GM21367 (cell line): ENCODE results near the gene PBX4.

ENCODE experiments used
- ATAC-seq: cut with Tn5 transposase; IDR thresholded peaks from one replicate; pipeline ENCODE4 v1.9.1; 2021; ENCODE audit not compliant: unreplicated experiment

Gene PBX4

DNA sequence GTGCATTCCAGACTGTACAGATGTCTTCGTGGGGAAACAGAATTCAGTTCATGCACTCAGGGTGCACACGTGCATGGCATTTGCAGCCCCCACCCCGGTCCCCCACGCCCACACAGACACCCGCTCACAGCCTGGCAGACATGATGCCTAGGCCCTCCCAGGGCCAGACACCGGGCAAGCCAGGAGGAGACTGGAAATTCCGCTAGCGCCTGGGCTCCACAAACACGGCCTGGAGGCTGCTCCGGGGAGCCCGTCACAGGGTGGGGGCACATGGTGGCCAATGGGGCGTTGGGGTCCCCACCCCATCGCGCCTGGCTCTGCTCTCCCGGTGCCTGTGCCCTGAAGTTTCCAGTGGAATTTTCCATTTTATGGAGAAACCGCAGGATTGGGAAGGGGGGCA lies 76.9 kb downstream of the PBX4 start:
- ATAC-seq = no peak

DNA sequence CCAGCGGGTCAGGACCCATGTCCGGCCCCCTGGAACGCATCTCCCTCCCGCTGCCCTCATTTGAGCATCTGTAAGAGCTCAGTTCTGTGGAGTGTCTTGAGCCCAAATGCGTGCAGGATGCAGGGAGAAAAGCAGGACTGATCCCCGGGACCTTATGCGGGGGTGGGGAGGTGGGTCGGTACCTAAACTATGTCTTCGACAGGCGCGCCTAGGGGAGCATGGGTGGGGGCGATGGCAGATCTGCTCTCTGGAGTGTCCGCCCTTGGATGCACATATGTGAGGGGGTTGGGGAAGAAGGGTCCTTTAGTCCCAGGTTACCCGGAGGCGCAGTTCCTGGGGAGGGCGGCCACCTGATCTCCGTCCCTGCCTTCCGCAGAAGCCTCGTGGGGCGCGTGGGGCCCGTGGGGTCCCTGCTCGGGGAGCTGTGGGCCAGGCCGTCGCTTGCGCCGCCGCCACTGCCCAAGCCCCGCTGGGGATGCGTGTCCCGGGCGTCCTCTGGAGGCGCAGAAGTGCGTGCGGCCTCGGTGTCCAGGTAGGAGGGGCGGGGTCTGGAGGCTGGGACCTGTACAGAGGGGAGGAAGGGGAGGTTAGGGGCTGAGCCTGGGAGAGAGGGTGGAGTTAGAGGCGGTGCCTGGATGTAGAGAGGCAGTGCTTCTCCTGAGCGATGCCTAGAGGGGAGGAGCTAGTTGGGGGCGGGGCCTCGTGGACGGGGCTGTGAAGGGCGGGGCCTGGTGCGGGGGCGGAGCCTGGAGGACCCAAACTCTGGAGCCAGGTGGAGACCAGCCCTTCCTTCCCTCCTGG lies 77.6 kb downstream of the PBX4 start:
- no peak for ATAC-seq

DNA sequence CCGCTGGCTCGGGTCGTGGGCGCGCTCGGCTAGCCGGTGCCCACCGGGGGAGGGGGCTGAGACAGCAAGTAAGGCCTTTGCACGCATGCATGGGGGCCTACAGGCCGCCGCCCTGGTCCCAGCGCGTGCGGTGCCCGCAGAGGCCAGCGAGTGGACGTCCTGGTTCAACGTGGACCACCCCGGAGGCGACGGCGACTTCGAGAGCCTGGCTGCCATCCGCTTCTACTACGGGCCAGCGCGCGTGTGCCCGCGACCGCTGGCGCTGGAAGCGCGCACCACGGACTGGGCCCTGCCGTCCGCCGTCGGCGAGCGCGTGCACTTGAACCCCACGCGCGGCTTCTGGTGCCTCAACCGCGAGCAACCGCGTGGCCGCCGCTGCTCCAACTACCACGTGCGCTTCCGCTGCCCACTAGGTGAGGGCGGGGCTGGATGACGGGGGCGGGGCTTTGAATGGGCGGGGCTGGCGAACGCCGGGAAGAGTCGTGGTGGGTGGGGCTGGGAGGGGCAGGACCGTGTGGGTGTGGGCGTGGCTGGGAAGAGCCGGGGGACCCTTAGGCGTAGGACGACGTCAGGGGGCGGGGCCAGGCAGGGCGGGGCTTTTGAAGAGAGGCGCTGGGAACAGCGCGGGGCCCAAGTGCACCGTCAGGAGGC lies 78.3 kb downstream of the PBX4 start:
- no peak for ATAC-seq

DNA sequence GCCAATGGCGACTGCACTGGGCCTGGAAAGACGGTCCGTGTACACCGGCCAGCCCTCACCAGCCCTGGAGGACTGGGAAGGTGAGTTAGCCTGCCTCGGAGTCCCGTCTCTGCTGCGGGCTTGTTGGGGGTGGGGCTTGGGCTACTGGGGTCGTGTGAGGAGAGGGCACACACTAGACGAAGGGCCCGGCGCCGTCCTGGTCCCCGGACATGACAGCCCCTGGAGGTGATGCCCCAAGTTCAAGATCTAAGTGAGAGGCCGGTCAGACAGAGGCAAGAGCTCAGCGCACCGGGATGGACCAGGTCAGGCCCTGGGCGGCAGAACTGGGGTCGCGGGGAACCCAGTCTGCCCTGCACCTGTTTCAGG lies 78.8 kb downstream of the PBX4 start:
- no peak for ATAC-seq

DNA sequence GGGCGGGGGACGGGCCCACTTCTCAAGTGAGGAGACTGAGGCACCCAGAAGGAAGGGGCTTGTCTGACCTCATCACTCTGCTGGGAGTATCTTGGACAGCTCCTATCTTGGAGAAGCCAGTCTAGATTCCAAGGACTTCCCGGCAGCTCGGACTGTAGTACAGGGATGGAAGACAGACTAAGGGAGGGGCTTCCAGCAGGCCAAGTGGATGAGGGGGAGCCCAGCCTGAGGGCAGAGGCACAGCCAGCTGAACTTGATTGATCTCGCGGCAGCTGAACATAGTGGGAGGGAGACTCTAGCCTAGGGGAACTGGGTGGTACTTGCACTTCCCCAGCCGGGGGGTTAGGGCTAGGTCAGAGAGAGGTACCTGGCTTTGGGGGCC lies 79.7 kb downstream of the PBX4 start:
- ATAC-seq = no peak

DNA sequence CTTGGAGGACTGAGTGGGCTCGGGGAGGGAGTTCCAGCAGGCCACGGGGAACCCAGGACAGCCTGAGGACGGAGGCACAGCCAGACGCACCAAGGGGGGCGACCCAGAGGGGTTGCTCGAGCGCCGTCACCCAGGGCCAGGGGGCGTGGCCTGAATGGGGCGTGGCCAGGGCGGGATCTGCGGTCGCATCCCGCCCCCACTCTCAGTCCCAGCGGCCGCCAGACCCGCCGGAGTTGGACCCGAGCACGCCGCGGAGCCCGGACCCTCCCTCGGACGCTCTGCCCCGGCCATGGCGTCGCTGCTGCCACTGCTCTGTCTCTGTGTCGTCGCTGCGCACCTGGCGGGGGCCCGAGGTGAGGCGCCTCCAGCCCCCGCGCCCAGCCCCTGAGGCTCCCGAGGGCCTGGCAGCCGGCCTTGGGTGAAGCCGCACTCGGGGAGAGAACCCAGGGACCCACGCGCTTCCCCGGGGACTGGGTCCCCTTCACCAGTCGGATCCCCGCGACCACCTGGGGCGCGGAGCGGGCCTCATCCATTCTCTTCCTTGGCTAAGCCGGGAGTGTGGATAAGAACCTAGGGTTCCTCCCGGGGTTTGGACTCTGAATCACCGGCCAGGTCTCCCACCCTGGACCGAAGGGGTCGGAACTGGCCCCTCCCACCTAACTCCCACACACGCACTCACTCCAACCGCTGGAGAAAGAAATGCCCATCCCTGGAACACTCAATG lies 80.3 kb downstream of the PBX4 start, which contains the start of gene CILP2:
Gene CILP2, plus strand, starts transcription at position 205 of the 724 bp plus-strand sequence. Its CDS starts 85 bp downstream, at position 290.
- ATAC-seq = no peak

DNA sequence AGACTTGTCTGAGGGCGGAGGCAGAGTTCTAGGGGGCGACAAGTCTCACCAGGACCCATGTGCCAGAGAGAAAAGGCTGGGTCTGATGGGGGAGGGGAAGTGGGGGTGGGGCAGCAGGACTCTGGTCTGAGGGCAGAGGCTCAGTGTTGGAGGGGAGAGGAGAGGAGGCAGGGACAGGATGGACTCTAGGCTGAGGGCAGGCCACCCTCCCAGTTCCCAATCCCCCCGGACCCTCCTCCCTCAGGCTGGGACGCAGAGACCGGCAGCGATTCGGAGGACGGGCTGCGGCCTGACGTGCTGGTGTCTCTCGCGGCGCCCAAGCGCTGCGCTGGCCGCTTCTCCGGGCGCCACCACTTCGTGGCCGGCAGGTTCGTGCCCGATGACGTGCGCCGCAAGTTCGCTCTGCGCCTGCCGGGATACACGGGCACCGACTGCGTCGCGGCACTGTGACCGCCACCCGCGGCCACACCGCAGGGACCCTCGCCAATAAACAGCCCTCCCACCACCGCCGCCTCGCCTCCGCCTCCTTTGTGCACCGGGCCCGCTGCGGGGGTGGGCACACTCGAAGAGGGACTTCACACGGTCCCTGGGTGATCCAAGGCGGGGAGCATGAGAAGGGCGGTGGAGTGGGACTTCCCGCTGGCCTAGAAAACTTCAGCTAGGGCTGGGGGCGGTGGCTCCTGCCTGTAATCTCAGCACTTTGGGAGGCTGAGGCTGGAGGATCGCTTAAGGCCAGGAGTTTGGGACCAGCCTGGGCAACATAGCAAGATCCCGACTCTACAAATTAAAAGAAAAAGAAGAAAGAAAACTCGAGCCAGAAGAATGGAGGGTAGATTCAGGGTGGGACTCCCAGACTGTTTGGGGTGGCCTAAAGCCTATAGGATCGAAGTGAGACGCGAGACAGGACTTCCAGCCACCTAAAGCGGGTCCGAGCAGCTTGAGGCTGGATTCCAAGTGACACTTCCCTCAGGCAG lies 81.1 kb downstream of the PBX4 start:
- no peak for ATAC-seq

DNA sequence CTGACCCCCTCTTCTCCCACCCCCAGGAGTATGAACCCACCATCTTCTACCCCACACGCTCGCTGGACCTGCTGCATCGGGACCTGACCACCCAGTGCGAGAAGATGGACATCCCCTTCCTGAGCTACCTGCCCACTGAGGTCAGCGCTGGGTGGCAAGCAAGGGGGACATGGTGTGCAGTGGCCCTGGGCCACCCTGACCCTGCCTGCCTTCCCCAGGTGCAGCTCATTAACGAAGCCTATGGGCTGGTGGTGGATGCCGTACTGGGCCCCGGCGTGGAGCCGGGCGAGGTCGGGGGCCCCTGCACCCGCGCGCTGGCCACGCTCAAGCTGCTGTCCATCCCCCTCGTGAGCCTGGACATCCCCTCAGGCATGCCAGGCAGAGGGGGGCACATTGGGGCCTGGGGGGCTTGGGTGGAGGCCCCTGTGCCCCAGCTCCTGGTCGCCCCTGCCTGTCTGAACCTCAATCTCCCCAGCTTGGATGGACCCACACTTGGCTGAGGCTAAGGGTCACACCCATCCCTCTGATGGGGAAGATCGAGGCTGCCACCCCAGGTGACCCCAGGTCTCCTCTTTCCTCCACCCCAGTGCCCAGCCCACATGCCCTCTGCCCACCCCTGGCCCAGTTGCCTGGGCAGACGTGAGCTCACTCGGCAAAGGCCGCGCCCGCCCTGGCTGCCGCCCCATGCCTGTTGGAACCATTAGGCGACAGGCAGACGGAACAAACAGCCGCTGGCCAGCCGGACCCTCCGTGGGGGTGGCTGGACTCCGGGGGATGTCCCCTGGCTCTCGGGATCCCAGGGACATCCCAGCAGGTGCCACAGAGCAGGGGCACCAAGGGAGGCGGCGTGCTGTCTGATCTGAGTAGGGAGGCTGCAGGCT lies 82.9 kb downstream of the PBX4 start:
- ATAC-seq = no peak

DNA sequence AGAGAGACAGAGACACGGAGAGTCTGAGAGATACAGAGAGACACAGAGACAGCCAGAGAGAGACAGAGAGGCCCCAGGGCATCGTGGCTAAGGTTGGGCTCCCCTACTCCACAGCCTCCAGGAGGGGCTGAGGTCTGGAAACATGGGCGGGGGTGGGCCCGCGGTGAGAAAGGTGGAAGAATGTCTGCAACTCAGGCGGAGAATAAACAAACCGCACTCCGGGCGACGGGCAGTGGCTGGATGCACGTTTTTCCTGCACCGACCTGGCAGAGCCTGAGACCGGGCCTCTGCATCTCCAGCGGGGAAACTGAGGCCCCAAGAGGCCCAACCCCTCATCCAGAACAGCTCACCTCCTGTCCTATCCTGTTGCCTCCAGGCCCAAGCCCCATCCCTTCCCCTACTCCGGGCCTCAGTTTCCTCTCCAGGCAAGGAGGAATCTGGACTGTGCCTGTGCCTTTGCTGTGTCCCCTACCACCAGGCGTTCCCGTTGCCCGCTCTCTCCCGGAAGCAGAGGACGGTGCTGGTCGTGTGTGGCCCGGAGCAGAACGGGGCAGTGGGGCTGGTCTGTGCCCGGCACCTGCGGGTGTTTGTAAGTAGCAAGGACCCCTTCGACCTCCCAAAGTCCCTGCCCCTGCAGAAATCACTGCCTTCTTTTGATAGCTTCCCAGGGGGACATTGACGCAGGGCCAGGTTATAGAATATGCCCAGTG lies 83.8 kb downstream of the PBX4 start:
- ATAC-seq = no peak

DNA sequence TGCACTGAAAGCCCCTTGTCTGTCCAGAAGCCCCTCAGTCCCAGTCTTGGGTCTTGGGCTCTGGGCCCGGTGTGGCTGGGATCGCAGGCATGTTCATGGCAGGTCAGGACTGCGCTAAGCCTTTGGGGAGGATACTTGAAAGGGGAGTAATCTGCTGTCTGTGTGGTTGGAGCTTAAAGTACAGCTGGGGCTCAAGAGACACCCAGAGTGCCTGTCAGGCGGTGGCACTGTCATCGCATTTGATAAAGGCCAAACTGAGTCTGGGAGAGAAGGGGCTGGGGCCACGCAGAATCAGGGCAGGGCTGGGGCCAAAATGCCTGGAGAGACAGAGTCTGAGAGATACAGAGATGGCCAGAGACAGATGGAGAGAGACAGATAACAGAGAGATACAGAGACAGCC lies 84.6 kb downstream of the PBX4 start:
- ATAC-seq = no peak

DNA sequence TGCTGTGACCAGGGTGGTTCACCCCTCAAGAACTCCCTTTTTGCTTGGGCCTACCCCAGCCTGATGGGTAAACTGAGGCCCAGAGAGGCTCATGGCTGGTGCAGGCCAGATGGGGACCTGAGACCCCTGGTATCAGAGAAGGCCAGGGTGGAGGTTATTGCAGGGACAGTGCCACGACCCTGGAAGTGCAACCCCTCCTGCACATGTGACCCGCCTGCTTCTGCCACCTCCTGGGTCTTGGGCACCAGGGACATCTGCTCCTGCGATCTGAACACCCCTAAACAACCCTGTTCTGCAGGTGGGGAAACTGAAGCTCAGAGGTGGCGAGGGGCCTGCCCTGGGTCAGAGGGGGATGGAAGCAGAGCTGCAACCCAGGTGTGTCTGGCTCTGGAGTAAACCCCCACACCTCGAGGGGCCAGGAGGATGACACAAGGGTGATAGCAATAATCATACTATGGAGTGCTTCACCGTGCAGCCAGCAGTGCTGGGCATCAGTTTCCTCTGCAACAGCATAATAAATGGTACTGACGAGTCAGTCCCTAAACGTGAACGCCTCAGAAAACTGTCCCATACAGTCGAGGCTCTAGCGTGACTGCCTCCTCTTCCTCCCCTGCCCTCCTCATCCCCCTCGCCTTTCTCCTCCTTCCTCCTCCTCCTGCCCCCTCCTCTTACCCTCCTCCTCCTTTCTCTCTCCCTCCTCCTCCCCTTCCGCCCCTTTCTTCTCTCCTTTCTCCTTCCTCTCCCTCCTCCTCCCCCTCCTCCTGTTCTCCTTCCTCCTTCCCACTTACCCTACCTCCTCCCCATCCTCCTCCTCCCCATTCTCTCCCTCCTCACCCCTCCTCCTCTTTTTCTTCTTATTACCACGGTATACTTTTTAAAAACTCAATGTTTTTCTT lies 85.4 kb downstream of the PBX4 start:
- ATAC-seq = no peak

DNA sequence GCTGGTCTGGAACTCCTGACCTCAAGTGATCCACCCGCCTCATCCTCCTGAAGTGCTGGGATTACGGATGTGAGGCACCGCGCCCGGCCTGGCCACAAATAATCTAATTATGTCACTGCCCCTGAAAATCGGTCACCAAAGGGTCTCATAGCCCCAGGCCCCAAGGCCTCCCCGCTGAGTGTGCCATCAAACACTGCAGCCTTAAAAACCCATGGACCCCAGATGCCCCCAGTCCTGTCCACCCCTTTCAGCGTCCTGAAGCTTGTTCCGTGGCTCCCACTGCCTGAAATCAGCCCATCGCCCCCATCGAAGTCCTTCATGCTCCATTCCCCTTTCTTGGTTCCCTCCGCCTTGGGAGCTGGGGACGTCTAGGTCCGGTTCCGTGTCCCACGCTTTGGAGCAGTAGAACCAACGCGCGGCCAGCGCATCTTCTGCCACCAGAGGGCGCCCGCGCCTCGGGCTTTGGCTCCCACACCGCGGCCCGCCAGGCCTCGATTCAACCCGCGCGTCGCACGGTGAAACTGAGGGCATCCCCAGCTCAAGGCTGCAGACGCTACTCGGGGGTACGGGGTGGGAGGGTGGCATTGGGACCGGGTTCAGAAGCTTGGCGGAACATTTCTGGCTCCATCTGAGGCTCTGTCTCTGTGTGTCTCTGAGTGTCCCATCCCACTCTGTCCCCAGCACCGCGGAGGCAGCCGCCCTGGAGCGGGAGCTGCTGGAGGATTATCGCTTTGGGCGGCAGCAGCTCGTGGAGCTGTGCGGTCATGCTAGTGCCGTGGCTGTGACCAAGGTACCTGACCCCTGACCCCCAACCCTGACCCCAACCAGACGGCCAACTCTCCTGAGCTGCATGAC lies 86.3 kb downstream of the PBX4 start:
- no peak for ATAC-seq

DNA sequence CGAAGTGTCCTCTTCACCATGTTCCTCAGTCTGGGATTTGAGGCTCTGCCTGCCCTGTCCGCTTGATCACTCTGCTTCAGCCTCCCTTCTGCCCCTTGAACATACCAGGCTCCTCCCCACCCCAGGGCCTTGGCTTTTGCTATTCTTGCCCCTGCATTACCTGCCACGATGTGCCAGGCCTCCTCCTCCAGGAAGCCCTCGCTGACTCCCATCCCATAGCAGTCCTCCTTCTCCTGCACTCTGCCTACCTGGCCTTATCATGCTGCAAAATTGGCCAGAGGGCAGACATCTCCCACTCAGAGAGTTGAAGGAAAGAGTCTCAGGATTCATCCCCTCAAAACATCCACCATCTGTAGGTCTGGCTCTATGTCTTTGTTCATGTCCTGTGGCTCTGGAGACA lies 87.6 kb downstream of the PBX4 start:
- no peak for ATAC-seq

DNA sequence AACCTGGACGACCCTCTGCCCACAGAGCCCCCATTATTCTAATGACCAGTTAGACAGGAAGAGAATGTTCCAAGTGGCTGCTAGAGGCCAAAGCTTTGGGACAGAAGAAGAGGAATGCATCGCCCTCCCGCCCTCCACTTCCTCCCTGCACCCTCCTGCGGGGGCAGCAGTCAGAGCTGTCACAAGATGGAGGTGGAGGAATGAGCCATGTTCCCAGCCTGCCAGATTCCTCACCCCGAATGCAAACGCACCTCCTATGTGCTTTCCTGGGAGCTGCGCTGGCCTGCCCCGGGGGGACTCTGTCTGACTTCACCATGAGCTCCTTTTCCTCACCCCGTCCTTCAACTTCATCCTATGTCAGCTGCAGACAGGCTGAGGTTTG lies 88.1 kb downstream of the PBX4 start:
- no peak for ATAC-seq

DNA sequence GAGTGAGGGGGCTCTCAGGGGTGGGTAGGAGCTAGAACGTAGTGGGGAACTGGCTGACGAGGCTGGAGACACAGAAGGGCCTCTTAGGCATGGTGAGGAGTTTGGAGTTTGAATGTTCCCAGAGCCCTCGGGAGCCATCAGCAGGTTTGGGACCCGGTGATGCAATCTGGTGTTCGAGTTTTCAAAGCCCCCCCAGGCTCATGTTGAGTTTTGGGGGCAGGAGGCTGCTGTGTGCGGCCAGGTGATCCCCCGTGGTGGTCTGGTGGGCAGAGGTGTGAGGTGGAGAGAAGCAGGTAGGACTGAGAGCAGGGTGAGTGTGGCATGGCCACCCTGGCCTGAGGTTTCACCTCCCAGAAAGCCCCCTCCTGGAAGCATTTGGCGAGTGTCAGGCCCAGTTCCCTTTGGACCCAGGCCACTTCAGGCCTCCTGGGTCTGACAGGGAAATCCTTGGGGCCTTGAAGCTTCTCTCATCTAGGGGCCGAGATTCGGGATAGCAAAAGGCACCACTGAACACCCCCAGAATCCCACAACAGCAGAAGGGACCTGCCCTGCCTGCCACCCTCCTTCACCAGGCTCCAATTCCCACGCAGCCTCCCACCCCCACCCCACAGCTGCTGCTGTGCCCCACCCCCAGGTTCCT lies 88.6 kb downstream of the PBX4 start:
- ATAC-seq = no peak

DNA sequence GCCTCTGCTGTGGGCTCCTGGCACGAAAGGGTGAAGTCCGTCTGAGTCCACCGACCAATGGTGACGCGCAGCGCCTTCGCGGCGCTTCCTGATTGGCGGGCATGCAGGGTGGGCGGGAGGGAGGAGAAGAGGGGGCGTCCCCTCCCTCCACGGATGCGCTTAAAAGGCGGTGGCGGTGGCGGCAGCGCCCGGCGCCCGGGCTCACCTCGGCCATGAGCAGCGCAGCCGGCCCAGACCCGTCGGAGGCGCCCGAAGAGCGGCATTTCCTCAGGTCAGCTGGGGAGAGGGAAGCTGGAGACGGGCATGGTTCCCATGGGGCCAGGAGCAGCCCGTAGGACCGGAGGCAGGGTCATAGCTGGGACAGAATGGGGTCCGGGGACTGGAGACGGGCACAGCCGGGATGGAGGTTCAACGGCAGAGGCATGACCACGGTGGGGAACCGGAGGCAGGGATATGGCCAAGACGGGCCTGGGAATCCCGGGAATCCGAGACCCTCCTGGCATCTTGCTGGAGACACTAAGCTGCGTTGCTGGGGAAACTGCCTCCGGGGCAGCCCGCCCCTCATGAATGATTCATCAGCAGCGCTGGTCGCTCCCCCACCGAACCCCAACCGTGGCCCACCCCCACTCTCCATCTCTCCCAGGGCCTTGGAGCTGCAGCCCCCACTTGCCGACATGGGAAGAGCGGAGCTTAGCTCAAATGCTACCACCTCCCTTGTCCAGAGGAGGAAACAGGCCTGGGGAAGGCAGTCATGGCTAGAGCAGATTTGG lies 89.6 kb downstream of the PBX4 start, which contains the start of gene YJEFN3:
Gene YJEFN3, plus strand, starts transcription at position 191 of the 770 bp plus-strand sequence. Its CDS starts 22 bp downstream, at position 213.
- no peak for ATAC-seq
